GM19395 (cell line): ENCODE results near the gene MIPEP.
A peak's percentile ranks its signal among the peaks of the same experiment; 100 is the strongest.
"Not testable (repeated sequence)": the region's sequence is repeated elsewhere in the genome, so short reads cannot be mapped to it uniquely, and the experiment has no call there.

Experiments
- ATAC-seq: cut with Tn5 transposase; IDR thresholded peaks from one replicate; pipeline ENCODE4 v1.9.1; 2021; ENCODE audit warnings: mild to moderate bottlenecking, moderate library complexity; ENCODE audit not compliant: unreplicated experiment

The MIPEP gene

GRCh38 chr13:23889615-23890607 lies 711 bp upstream of the MIPEP start:
- peak; percentile 29 for ATAC-seq

- not testable (repeated sequence) for ATAC-seq
Observed at GRCh38 chr13:23884361-23884760, 4.8 kb downstream of the MIPEP start.

- ATAC-seq, result no peak
Observed at GRCh38 chr13:23883255-23883654, 5.9 kb downstream of the MIPEP start.

- not testable (repeated sequence) for ATAC-seq
Observed at GRCh38 chr13:23881402-23881800, 7.8 kb downstream of the MIPEP start.

- ATAC-seq, result not testable (repeated sequence)
Observed at GRCh38 chr13:23880493-23881401, 8.5 kb downstream of the MIPEP start.

- no peak for ATAC-seq
Observed at GRCh38 chr13:23877286-23877685, 11.9 kb downstream of the MIPEP start.

- no peak for ATAC-seq
Observed at GRCh38 chr13:23876265-23876664, 12.9 kb downstream of the MIPEP start.

- ATAC-seq, result no peak
Observed at GRCh38 chr13:23871616-23872220, 17.5 kb downstream of the MIPEP start.

GRCh38 chr13:23870356-23871140 lies 18.7 kb downstream of the MIPEP start:
- no peak for ATAC-seq

GRCh38 chr13:23868521-23868920 lies 20.7 kb downstream of the MIPEP start:
- no peak for ATAC-seq

GRCh38 chr13:23867027-23867491 lies 22.1 kb downstream of the MIPEP start:
- no peak for ATAC-seq

- ATAC-seq, result no peak
Observed at GRCh38 chr13:23866420-23867026, 22.7 kb downstream of the MIPEP start.

GRCh38 chr13:23865906-23866305 lies 23.3 kb downstream of the MIPEP start:
- no peak for ATAC-seq

- ATAC-seq, result no peak
Observed at GRCh38 chr13:23865026-23865425, 24.2 kb downstream of the MIPEP start.

GRCh38 chr13:23861310-23861709 lies 27.9 kb downstream of the MIPEP start:
- no peak for ATAC-seq

- no peak for ATAC-seq
Observed at GRCh38 chr13:23859904-23860303, 29.3 kb downstream of the MIPEP start.

GRCh38 chr13:23859455-23859854 lies 29.7 kb downstream of the MIPEP start:
- ATAC-seq, result no peak

GRCh38 chr13:23858546-23858945 lies 30.7 kb downstream of the MIPEP start:
- no peak for ATAC-seq

- no peak for ATAC-seq
Observed at GRCh38 chr13:23856008-23856750, 33.0 kb downstream of the MIPEP start.
